ENCODE results near the gene GPR107.

GRCh38 chr9:130175355-130175754 is 121.6 kb downstream of the GPR107 start:
- no peak for TF ChIP-seq CTCF (conservative IDR thresholded peaks at IDR 0.05)
- no peak for TF ChIP-seq EZH2 (IDR thresholded peaks at IDR 0.05; ENCODE audit: low read depth)

All from PC-9 (cell line).